ENCODE measurements around the gene CNGA1.

The CNGA1 gene

GRCh38 chr4:47972181-47972580 is 44.3 kb downstream of the CNGA1 start:
- no peaks in the 10 kb centered on the region for H3K36me3 ChIP-seq
- TF ChIP-seq, protein P1, sequence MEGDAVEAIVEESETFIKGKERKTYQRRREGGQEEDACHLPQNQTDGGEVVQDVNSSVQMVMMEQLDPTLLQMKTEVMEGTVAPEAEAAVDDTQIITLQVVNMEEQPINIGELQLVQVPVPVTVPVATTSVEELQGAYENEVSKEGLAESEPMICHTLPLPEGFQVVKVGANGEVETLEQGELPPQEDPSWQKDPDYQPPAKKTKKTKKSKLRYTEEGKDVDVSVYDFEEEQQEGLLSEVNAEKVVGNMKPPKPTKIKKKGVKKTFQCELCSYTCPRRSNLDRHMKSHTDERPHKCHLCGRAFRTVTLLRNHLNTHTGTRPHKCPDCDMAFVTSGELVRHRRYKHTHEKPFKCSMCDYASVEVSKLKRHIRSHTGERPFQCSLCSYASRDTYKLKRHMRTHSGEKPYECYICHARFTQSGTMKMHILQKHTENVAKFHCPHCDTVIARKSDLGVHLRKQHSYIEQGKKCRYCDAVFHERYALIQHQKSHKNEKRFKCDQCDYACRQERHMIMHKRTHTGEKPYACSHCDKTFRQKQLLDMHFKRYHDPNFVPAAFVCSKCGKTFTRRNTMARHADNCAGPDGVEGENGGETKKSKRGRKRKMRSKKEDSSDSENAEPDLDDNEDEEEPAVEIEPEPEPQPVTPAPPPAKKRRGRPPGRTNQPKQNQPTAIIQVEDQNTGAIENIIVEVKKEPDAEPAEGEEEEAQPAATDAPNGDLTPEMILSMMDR (IDR thresholded peaks at IDR 0.05), result no peak
- H3K4me1 ChIP-seq (ENCODE audit: control insufficient read depth in 1 of 2, insufficient read depth in 1 of 2, low read depth in 1 of 2, low read length in 1 of 2), result peaks cover 0 to 8% of the 10 kb centered on the region in 2 experiments
- no peaks in the 10 kb centered on the region for H3K9me3 ChIP-seq
- H3K27ac ChIP-seq, result no peak overlapping the region
- H3K4me3 ChIP-seq (ENCODE audit: low read depth in 1 of 2, low read length in 1 of 2), result no peak overlapping the region
- H3K27me3 ChIP-seq, result no peaks in the 10 kb centered on the region

GRCh38 chr4:47968847-47969246 is 47.6 kb downstream of the CNGA1 start:
- Histone ChIP-seq H3K9me3 (no peaks in the 10 kb centered on the region), H3K36me3 (no peaks in the 10 kb centered on the region), H3K27me3 (no peaks in the 10 kb centered on the region), H3K27ac (no peak overlapping the region), H3K4me3 (ENCODE audit: low read depth in 1 of 2, low read length in 1 of 2) (no peak overlapping the region), H3K4me1 (ENCODE audit: control insufficient read depth in 1 of 2, insufficient read depth in 1 of 2, low read depth in 1 of 2, low read length in 1 of 2) (peaks cover 0 to 8% of the 10 kb centered on the region in 2 experiments)
- TF ChIP-seq, protein P1 (IDR thresholded peaks at IDR 0.05), result no peak

GRCh38 chr4:47954677-47955076 is 61.8 kb downstream of the CNGA1 start:
- Histone ChIP-seq H3K4me1 (ENCODE audit: control insufficient read depth in 1 of 2, insufficient read depth in 1 of 2, low read depth in 1 of 2, low read length in 1 of 2) (peaks cover 6 to 13% of the 10 kb centered on the region in 2 experiments), H3K27ac (no peak overlapping the region), H3K27me3 (no peaks in the 10 kb centered on the region), H3K9me3 (no peaks in the 10 kb centered on the region), H3K4me3 (ENCODE audit: low read depth in 1 of 2, low read length in 1 of 2) (no peak overlapping the region), H3K36me3 (no peaks in the 10 kb centered on the region)
- TF ChIP-seq, protein P1 (IDR thresholded peaks at IDR 0.05), result no peak

- Histone ChIP-seq H3K4me1 (ENCODE audit: control insufficient read depth in 1 of 2, insufficient read depth in 1 of 2, low read depth in 1 of 2, low read length in 1 of 2) (peaks cover 6 to 13% of the 10 kb centered on the region in 2 experiments), H3K9me3 (no peaks in the 10 kb centered on the region), H3K27me3 (no peaks in the 10 kb centered on the region), H3K4me3 (ENCODE audit: low read depth in 1 of 2, low read length in 1 of 2) (no peak overlapping the region), H3K27ac (no peak overlapping the region), H3K36me3 (no peaks in the 10 kb centered on the region)
- TF ChIP-seq, protein P1 (IDR thresholded peaks at IDR 0.05), result no peak
These were observed 62.2 kb downstream of the CNGA1 start for GRCh38 chr4:47954245-47954644.

DNA sequence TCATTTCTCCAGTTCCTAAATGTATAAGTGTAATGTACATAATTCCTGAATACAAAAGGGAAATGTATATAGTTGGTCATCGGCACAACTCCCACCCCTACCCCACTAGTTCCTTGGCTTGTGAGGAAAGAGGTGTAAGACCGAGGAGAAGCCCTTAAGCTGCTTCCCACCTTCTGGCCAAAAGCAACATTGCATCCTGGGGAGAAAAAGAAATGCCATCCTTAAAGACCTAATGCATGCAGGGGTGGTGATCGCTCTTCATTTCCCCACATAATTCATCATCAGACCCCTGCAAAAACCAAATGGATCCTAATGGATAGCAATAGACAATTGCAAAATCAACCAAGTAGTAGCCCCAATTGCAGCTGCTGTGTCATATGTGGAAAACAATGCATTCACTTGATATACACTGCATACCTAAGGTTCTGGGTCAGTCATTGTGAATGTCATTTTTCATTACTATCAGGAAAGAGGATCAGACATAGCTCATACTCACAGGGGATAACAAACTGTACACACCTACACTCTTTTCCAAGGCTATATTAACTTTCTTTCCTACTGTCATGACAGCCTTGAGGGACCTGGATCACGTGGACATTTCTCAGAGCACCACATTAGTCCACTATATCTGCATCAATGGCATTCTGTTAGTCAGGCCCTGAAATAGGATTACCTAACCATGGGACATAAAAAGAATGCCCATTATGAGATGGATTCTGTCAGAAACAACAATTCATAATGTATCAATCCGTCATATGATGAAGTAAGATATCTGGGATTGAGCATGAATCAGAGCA is 70.4 kb downstream of the CNGA1 start:
- Histone ChIP-seq H3K36me3 (no peaks in the 10 kb centered on the region), H3K27me3 (no peaks in the 10 kb centered on the region), H3K4me3 (ENCODE audit: low read depth in 1 of 2, low read length in 1 of 2) (no peak overlapping the region), H3K9me3 (no peaks in the 10 kb centered on the region), H3K4me1 (ENCODE audit: control insufficient read depth in 1 of 2, insufficient read depth in 1 of 2, low read depth in 1 of 2, low read length in 1 of 2) (peaks cover 4 to 10% of the 10 kb centered on the region in 2 experiments), H3K27ac (no peak overlapping the region)
- TF ChIP-seq, protein P1 (IDR thresholded peaks at IDR 0.05), result no peak

Data from neutrophil (primary cell).